Measurements from ENCODE around the gene ZNF143. TPM values are rescaled to one million over a fixed set of nuclear protein-coding genes. Genes with fewer than 3 reads are reported as not detected.
"Not testable (repeated sequence)": the region's sequence is repeated elsewhere in the genome, so short reads cannot be mapped to it uniquely, and the experiment has no call there.

ZNF143 gene
- total and polyA plus RNA-seq, 2 donors: 27.2 to 36.6 TPM

GRCh38 chr11:9514576-9514975, 53.8 kb downstream of the ZNF143 start:
- not testable (repeated sequence) for DNase-seq (ENCODE audit: low read depth in 6 of 9, low spot score in 9 of 9); H3K27ac ChIP-seq (ENCODE audit: low read depth in 1 of 2, low read length in 1 of 2); H3K27me3 ChIP-seq (ENCODE audit: control insufficient read depth in 2 of 2, insufficient read depth in 1 of 2, low read length in 1 of 2); H3K4me1 ChIP-seq (ENCODE audit: control insufficient read depth in 2 of 2, insufficient read depth in 2 of 2, low read length in 2 of 2); H3K4me3 ChIP-seq (ENCODE audit: low read length in 2 of 2); H3K9me3 ChIP-seq (ENCODE audit: control insufficient read depth in 2 of 2, insufficient read depth in 1 of 2, low read length in 1 of 2)
- 90% methylated on average over 1 of the region's 1 CpG for WGBS
- H3K36me3 ChIP-seq (ENCODE audit: control insufficient read depth in 2 of 2, insufficient read depth in 2 of 2, low read length in 1 of 2): peaks cover 32 to 64% of the 10 kb centered on the region in 2 donors

- DNase-seq (ENCODE audit: low read depth in 6 of 9, low spot score in 9 of 9): no peak
- Histone ChIP-seq H3K9me3 (ENCODE audit: control insufficient read depth in 2 of 2, insufficient read depth in 1 of 2, low read length in 1 of 2) (no peaks in the 10 kb centered on the region), H3K27ac (ENCODE audit: low read depth in 1 of 2, low read length in 1 of 2) (no peak overlapping the region), H3K27me3 (ENCODE audit: control insufficient read depth in 2 of 2, insufficient read depth in 1 of 2, low read length in 1 of 2) (no peaks in the 10 kb centered on the region), H3K4me1 (ENCODE audit: control insufficient read depth in 2 of 2, insufficient read depth in 2 of 2, low read length in 2 of 2) (no peaks in the 10 kb centered on the region), H3K4me3 (ENCODE audit: low read length in 2 of 2) (no peak overlapping the region), H3K36me3 (ENCODE audit: control insufficient read depth in 2 of 2, insufficient read depth in 2 of 2, low read length in 1 of 2) (peaks cover 32 to 54% of the 10 kb centered on the region in 2 donors)
- WGBS: 98% methylated on average over 4 of the region's 4 CpGs
These were observed 55.3 kb downstream of the ZNF143 start for GRCh38 chr11:9516113-9516512.

- no peaks in the 10 kb centered on the region for H3K27me3 ChIP-seq (ENCODE audit: control insufficient read depth in 2 of 2, insufficient read depth in 1 of 2, low read length in 1 of 2)
- H3K36me3 ChIP-seq (ENCODE audit: control insufficient read depth in 2 of 2, insufficient read depth in 2 of 2, low read length in 1 of 2): peaks cover 19 to 40% of the 10 kb centered on the region in 2 donors
- no peak for DNase-seq (ENCODE audit: low read depth in 6 of 9, low spot score in 9 of 9)
- H3K4me3 ChIP-seq (ENCODE audit: low read length in 2 of 2): no peak overlapping the region
- no peaks in the 10 kb centered on the region for H3K9me3 ChIP-seq (ENCODE audit: control insufficient read depth in 2 of 2, insufficient read depth in 1 of 2, low read length in 1 of 2)
- H3K27ac ChIP-seq (ENCODE audit: low read depth in 1 of 2, low read length in 1 of 2): no peak overlapping the region
- no peaks in the 10 kb centered on the region for H3K4me1 ChIP-seq (ENCODE audit: control insufficient read depth in 2 of 2, insufficient read depth in 2 of 2, low read length in 2 of 2)
- WGBS: 98% methylated on average over 9 of the region's 9 CpGs
These were observed 58.1 kb downstream of the ZNF143 start for GRCh38 chr11:9518835-9519410.

- Histone ChIP-seq H3K4me1 (ENCODE audit: control insufficient read depth in 2 of 2, insufficient read depth in 2 of 2, low read length in 2 of 2) (no peaks in the 10 kb centered on the region), H3K4me3 (ENCODE audit: low read length in 2 of 2) (no peak overlapping the region), H3K36me3 (ENCODE audit: control insufficient read depth in 2 of 2, insufficient read depth in 2 of 2, low read length in 1 of 2) (peaks cover 25 to 30% of the 10 kb centered on the region in 2 donors), H3K9me3 (ENCODE audit: control insufficient read depth in 2 of 2, insufficient read depth in 1 of 2, low read length in 1 of 2) (no peaks in the 10 kb centered on the region), H3K27ac (ENCODE audit: low read depth in 1 of 2, low read length in 1 of 2) (no peak overlapping the region), H3K27me3 (ENCODE audit: control insufficient read depth in 2 of 2, insufficient read depth in 1 of 2, low read length in 1 of 2) (no peaks in the 10 kb centered on the region)
- DNase-seq (ENCODE audit: low read depth in 6 of 9, low spot score in 9 of 9): no peak
- 96% methylated on average over 2 of the region's 2 CpGs for WGBS
These were observed 63.2 kb downstream of the ZNF143 start for GRCh38 chr11:9524001-9524400.

DNA sequence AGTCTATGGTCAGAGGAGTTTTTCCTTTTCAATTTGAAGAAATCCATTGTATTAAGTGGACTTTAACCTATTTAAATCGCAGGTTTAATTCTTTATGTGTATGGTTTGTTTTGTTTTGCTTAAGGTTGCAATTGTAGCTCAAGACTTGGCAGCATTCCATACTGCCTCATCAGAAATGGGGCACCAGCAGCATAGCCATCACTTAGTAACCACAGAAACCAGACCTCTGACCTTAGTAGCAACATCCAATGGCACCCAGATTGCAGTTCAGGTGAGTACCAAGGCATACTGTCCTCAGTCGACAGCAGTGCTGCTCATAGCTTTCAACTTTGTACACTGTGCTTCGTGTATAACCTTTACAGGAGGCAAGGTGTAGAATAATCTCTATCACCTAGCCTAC, 64.3 kb downstream of the ZNF143 start:
- peaks cover 27% of the 10 kb centered on the region in 2 donors for H3K36me3 ChIP-seq (ENCODE audit: control insufficient read depth in 2 of 2, insufficient read depth in 2 of 2, low read length in 1 of 2)
- WGBS: 94% methylated on average over 3 of the region's 3 CpGs
- H3K9me3 ChIP-seq (ENCODE audit: control insufficient read depth in 2 of 2, insufficient read depth in 1 of 2, low read length in 1 of 2): no peaks in the 10 kb centered on the region
- H3K4me1 ChIP-seq (ENCODE audit: control insufficient read depth in 2 of 2, insufficient read depth in 2 of 2, low read length in 2 of 2): peaks cover 0 to 7% of the 10 kb centered on the region in 2 donors
- no peak for DNase-seq (ENCODE audit: low read depth in 6 of 9, low spot score in 9 of 9)
- H3K27ac ChIP-seq (ENCODE audit: low read depth in 1 of 2, low read length in 1 of 2): no peak overlapping the region
- no peaks in the 10 kb centered on the region for H3K27me3 ChIP-seq (ENCODE audit: control insufficient read depth in 2 of 2, insufficient read depth in 1 of 2, low read length in 1 of 2)
- H3K4me3 ChIP-seq (ENCODE audit: low read length in 2 of 2): no peak overlapping the region

DNA sequence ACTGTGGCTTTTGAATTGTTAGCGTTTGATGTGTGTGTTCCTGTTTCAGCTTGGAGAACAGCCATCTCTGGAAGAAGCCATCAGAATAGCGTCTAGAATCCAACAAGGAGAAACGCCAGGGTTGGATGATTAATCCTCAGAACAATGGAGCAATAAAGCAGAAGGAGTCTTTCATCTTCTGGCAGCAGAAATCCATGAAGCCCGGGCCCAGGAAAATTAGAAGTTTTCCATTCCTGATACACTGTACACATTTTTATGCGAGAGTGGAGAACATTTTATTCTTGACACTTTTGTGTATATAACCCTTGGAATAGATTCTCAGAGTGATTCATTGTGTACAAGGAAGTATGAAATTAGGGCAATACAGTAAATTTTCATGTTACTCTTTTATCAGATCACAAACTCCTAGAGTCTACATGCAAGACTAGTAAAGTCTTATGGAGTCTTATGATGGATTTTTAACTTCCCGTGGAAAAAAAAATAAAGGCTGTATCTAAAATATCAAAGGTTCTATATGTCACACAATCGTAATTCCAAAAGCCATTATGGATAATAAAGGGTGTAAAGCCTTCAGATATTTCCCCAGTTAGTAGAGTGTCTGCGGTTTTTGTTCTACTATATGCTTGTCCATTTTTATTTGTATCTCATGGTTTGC, 66.8 kb downstream of the ZNF143 start:
- H3K9me3 ChIP-seq (ENCODE audit: control insufficient read depth in 2 of 2, insufficient read depth in 1 of 2, low read length in 1 of 2): no peaks in the 10 kb centered on the region
- DNase-seq (ENCODE audit: low read depth in 6 of 9, low spot score in 9 of 9): peak in 1 of 9 donors; percentile 13
- no peak overlapping the region for H3K4me3 ChIP-seq (ENCODE audit: low read length in 2 of 2)
- H3K36me3 ChIP-seq (ENCODE audit: control insufficient read depth in 2 of 2, insufficient read depth in 2 of 2, low read length in 1 of 2): peaks cover 22 to 23% of the 10 kb centered on the region in 2 donors
- peaks cover 0 to 10% of the 10 kb centered on the region in 2 donors for H3K4me1 ChIP-seq (ENCODE audit: control insufficient read depth in 2 of 2, insufficient read depth in 2 of 2, low read length in 2 of 2)
- H3K27ac ChIP-seq (ENCODE audit: low read depth in 1 of 2, low read length in 1 of 2): no peak overlapping the region
- WGBS: 91% methylated on average over 8 of the region's 8 CpGs
- H3K27me3 ChIP-seq (ENCODE audit: control insufficient read depth in 2 of 2, insufficient read depth in 1 of 2, low read length in 1 of 2): no peaks in the 10 kb centered on the region

DNA sequence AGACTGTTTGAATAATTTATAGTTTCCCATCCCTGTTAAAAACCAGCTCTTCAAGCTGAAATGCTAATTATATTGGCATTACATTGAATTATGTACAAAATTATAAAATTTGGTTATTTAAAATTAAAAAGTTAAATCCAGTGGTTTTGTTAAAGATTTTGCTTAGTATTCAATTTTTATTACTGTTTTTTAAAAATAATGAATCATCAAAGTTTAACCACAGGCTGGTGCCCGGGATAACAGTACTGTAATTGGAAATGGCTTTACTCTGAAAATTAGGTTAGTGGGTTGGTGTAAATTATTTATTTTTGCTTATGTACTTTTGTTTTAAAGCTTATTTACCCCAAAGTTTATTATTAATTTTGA, 67.3 kb downstream of the ZNF143 start:
- Histone ChIP-seq H3K27ac (ENCODE audit: low read depth in 1 of 2, low read length in 1 of 2) (no peak overlapping the region), H3K4me1 (ENCODE audit: control insufficient read depth in 2 of 2, insufficient read depth in 2 of 2, low read length in 2 of 2) (peaks cover 0 to 10% of the 10 kb centered on the region in 2 donors)
- 99% methylated on average over 1 of the region's 1 CpG for WGBS

DNA sequence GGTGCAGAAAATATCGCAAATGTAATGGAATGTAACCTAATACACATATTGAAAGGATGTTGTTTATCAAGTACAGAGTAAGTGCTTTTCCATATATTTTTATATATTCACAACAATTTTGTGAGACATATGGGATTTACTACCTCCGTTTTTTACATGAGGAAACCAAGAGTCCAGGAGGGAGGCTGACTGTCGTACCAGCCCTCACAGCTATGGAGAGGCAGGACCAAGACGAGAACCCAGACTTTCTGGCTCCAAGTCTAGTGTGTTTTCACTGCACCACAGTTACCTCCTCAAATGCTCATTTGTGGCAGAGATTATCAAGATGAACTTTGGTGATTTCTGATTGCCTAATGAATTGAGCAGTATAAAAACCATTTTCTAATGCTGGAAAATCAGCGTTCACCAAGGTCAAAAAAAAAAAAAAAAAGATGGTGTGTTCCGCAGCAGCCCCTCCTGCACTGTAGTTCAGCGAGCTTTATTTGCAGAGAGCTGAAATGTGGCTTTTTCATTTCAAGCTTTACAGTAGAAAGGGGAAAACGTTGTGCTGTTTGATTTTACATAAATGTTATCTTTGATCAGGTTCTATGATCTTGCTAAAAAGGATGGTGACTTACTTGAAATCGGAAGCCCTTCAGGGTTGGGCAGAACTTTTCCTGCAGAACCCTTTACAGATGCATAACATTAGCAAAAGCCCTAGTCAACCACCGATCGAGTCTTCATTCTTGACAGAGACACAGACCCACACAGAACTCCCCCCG, 67.9 kb downstream of the ZNF143 start:
- H3K36me3 ChIP-seq (ENCODE audit: control insufficient read depth in 2 of 2, insufficient read depth in 2 of 2, low read length in 1 of 2): peaks cover 21 to 22% of the 10 kb centered on the region in 2 donors
- H3K9me3 ChIP-seq (ENCODE audit: control insufficient read depth in 2 of 2, insufficient read depth in 1 of 2, low read length in 1 of 2): no peaks in the 10 kb centered on the region
- H3K4me3 ChIP-seq (ENCODE audit: low read length in 2 of 2): no peak overlapping the region
- no peak overlapping the region for H3K27ac ChIP-seq (ENCODE audit: low read depth in 1 of 2, low read length in 1 of 2)
- no peaks in the 10 kb centered on the region for H3K27me3 ChIP-seq (ENCODE audit: control insufficient read depth in 2 of 2, insufficient read depth in 1 of 2, low read length in 1 of 2)
- peaks cover 0 to 10% of the 10 kb centered on the region in 2 donors for H3K4me1 ChIP-seq (ENCODE audit: control insufficient read depth in 2 of 2, insufficient read depth in 2 of 2, low read length in 2 of 2)
- 94% methylated on average over 12 of the region's 12 CpGs for whole genome bisulfite sequencing
- DNase-seq (ENCODE audit: low read depth in 6 of 9, low spot score in 9 of 9): no peak

More for the DNA sequence above, 67.3 kb downstream of the ZNF143 start:
- H3K9me3 ChIP-seq (ENCODE audit: control insufficient read depth in 2 of 2, insufficient read depth in 1 of 2, low read length in 1 of 2): no peaks in the 10 kb centered on the region
- no peak overlapping the region for H3K4me3 ChIP-seq (ENCODE audit: low read length in 2 of 2)
- DNase-seq (ENCODE audit: low read depth in 6 of 9, low spot score in 9 of 9): no peak
- no peaks in the 10 kb centered on the region for H3K27me3 ChIP-seq (ENCODE audit: control insufficient read depth in 2 of 2, insufficient read depth in 1 of 2, low read length in 1 of 2)
- peaks cover 22% of the 10 kb centered on the region in 2 donors for H3K36me3 ChIP-seq (ENCODE audit: control insufficient read depth in 2 of 2, insufficient read depth in 2 of 2, low read length in 1 of 2)

DNA sequence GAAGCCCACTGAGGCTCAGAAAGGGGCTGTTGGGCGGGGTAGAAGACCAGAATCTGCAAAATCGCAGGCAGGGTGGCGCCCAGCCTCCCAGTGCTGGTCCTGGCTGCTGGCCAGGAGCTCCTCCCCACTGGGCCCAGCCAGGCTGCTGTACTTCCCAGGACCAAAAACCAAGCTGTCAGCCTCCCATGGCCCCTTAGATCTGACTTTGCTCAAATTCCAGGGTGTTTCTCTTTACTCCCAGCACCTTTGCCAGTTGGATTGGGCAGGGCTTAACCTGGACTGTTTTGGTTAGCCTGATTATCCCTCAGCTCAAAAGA, 68.5 kb downstream of the ZNF143 start:
- Histone ChIP-seq H3K4me3 (ENCODE audit: low read length in 2 of 2) (no peak overlapping the region), H3K9me3 (ENCODE audit: control insufficient read depth in 2 of 2, insufficient read depth in 1 of 2, low read length in 1 of 2) (no peaks in the 10 kb centered on the region), H3K36me3 (ENCODE audit: control insufficient read depth in 2 of 2, insufficient read depth in 2 of 2, low read length in 1 of 2) (peaks cover 21 to 22% of the 10 kb centered on the region in 2 donors), H3K27me3 (ENCODE audit: control insufficient read depth in 2 of 2, insufficient read depth in 1 of 2, low read length in 1 of 2) (no peaks in the 10 kb centered on the region), H3K4me1 (ENCODE audit: control insufficient read depth in 2 of 2, insufficient read depth in 2 of 2, low read length in 2 of 2) (peaks cover 0 to 10% of the 10 kb centered on the region in 2 donors), H3K27ac (ENCODE audit: low read depth in 1 of 2, low read length in 1 of 2) (no peak overlapping the region)
- DNase-seq (ENCODE audit: low read depth in 6 of 9, low spot score in 9 of 9): no peak
- 98% methylated on average over 3 of the region's 3 CpGs for WGBS

All from thymus (tissue), 11 donors.